ENCODE data around the gene PRDM13. TPM values are rescaled to one million over a fixed set of nuclear protein-coding genes. Genes with fewer than 3 reads are reported as not detected.

PRDM13 gene
- total RNA-seq: not detected in 2 replicates

GRCh38 chr6:99606656-99607415, at the start of gene PRDM13:
Gene PRDM13, plus strand, starts transcription at chr6:99606833. Its CDS starts 202 bp downstream, at chr6:99607035.

GRCh38 chr6:99568103-99568933, 38.3 kb upstream of the PRDM13 start, which contains the start of gene CCNC:
Gene CCNC, minus strand, starts transcription at chr6:99568660. Its CDS starts 133 bp downstream, at chr6:99568527.

Other genes starting within 250 kb of the PRDM13 start
- 2.2 and 3.4 TPM in 2 replicates for gene COQ3, start 212.6 kb upstream of the PRDM13 start, total RNA-seq
- 30.1 and 84.7 TPM in 2 replicates for gene PNISR, start 181.5 kb upstream of the PRDM13 start, total RNA-seq
- 13.9 and 20.1 TPM in 2 replicates for gene USP45, start 91.4 kb upstream of the PRDM13 start, total RNA-seq
- 58.1 and 68.6 TPM in 2 replicates for gene CCNC, start 38.2 kb upstream of the PRDM13 start, total RNA-seq

Data from bladder microvascular endothelial cell (primary cell).